HG02884 (cell line): ENCODE measurements around the gene VASN.
"Not testable (repeated sequence)": the region's sequence is repeated elsewhere in the genome, so short reads cannot be mapped to it uniquely, and the experiment has no call there.

ENCODE experiments used
- ATAC-seq: cut with Tn5 transposase; IDR thresholded peaks from one replicate; pipeline ENCODE4 v1.9.1; 2021; ENCODE audit warnings: mild to moderate bottlenecking, moderate library complexity; ENCODE audit not compliant: unreplicated experiment

The VASN gene

GRCh38 chr16:4383591-4384444 lies 12.2 kb downstream of the VASN start:
- ATAC-seq = no peak

GRCh38 chr16:4384509-4384942 lies 12.9 kb downstream of the VASN start:
- ATAC-seq = no peak

GRCh38 chr16:4385066-4385788 lies 13.6 kb downstream of the VASN start:
- ATAC-seq = no peak

GRCh38 chr16:4385789-4386450 lies 14.3 kb downstream of the VASN start:
- no peak for ATAC-seq

GRCh38 chr16:4386451-4386805 lies 14.8 kb downstream of the VASN start:
- ATAC-seq = no peak

GRCh38 chr16:4386951-4387565 lies 15.4 kb downstream of the VASN start:
- no peak for ATAC-seq

- no peak for ATAC-seq
Measured at GRCh38 chr16:4387781-4388180, 16.1 kb downstream of the VASN start.

GRCh38 chr16:4388271-4389021 lies 16.8 kb downstream of the VASN start:
- ATAC-seq = no peak

GRCh38 chr16:4389051-4389955 lies 17.7 kb downstream of the VASN start:
- ATAC-seq = no peak

- no peak for ATAC-seq
Measured at GRCh38 chr16:4390266-4391260, 18.9 kb downstream of the VASN start.

GRCh38 chr16:4391631-4392381 lies 20.2 kb downstream of the VASN start:
- no peak for ATAC-seq

- no peak for ATAC-seq
Measured at GRCh38 chr16:4392382-4393239, 21.0 kb downstream of the VASN start.

GRCh38 chr16:4393240-4393600 lies 21.6 kb downstream of the VASN start:
- no peak for ATAC-seq

- not testable (repeated sequence) for ATAC-seq
Measured at GRCh38 chr16:4393850-4394249, 22.2 kb downstream of the VASN start.

- ATAC-seq = no peak
Measured at GRCh38 chr16:4395055-4395726, 23.5 kb downstream of the VASN start.
